ENCODE measurements around the gene SMPD2.
A peak's percentile ranks its signal among the peaks of the same experiment; 100 is the strongest.
"Not testable (repeated sequence)": the region's sequence is repeated elsewhere in the genome, so short reads cannot be mapped to it uniquely, and the experiment has no call there.

Gene SMPD2

DNA sequence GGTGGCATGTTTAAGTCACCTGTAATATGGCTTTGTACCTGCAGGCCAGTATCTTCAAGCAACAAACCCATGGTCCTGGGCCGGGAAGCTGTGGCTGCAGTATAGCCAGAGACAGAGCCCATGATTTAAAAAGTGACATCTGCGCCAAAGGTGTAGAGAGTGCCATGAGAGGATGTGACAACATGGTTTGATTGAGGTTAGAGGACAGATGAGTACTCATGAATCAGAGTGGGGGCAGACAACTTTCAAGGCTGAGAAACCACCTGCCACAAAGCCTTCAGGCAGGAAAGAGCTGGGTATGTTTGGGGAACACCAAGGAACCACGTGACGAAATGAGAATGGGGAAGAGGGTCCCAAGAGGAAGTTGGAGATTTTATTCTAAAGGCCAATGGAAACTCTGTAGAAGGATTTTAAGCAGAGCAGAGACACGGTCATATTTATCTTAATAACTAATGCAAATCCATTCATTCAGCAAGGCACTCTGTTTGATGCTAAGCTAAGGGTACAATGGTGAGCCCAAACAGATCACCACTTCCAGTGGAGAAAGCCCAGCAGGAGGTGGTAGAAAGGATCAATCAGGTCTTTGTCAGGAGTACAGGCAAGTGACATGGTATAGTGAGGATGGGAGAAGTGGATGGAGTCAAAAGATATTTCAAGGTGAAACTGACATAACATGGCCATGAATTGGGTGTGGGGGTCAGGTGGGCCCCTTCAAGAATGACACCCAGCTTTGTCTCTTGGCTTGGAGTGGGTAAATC is 18.4 kb downstream of the SMPD2 start:
- Histone ChIP-seq H3K9me3 (ENCODE audit: low read depth, low read length) (no peaks in the 10 kb centered on the region), H3K27ac (no peak overlapping the region), H3K9ac (ENCODE audit: insufficient read length) (no peak overlapping the region), H3K36me3 (ENCODE audit: insufficient read depth, low read length) (peaks cover 24% of the 10 kb centered on the region), H3K4me3 (no peak overlapping the region)
- no peak for DNase-seq (ENCODE audit: low read depth, low spot score)
- TF ChIP-seq FOXP2 (optimal IDR thresholded peaks at IDR 0.05; ENCODE audit: control extremely low read depth, extremely low read length, insufficient read depth) (no peak), POLR2AphosphoS5 (IDR thresholded peaks at IDR 0.05; ENCODE audit: borderline replicate concordance, low read depth, low read length) (no peak), EZH2 (IDR thresholded peaks at IDR 0.05) (no peak)

DNA sequence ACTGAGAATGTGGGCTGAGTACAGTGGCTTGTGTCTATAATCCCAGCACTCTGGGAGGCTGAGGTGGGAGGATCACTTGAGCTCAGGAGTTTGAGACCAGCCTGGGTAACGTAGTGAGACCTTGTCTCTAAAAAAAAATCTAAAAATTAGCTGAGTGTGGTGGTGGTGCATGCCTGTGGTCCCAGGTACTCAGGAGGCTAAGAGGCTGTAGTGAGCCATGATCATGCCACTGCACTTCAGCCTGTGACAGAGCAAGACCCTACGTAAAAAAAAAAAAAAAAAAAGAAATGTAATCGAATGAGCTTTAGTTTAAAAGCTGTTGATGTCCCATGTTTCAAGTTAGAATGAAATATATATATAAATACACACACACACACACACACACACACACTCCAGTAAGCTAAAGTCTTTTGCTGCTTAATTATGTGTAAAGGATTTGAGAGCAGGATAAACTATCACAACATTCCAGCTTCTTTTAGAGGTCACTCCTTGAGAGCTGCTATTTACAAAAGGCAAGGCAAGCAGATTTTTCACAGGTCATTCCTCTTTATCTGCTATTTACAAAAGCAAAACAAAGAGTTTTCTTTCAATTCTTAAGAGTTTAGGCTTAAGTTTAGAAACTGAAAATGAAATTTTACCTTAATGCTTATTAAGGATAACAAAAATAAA is 19.8 kb downstream of the SMPD2 start:
- Histone ChIP-seq H3K9me3 (ENCODE audit: low read depth, low read length) (no peaks in the 10 kb centered on the region), H3K4me3 (no peak overlapping the region), H3K27ac (peak overlapping the region; percentile 75), H3K36me3 (ENCODE audit: insufficient read depth, low read length) (peaks cover 37% of the 10 kb centered on the region), H3K9ac (ENCODE audit: insufficient read length) (no peak overlapping the region)
- no peak for TF ChIP-seq POLR2AphosphoS5 (IDR thresholded peaks at IDR 0.05; ENCODE audit: borderline replicate concordance, low read depth, low read length)
- TF ChIP-seq EZH2 (IDR thresholded peaks at IDR 0.05) = no peak
- TF ChIP-seq FOXP2 (optimal IDR thresholded peaks at IDR 0.05; ENCODE audit: control extremely low read depth, extremely low read length, insufficient read depth) = no peak
- DNase-seq (ENCODE audit: low read depth, low spot score) = no peak

DNA sequence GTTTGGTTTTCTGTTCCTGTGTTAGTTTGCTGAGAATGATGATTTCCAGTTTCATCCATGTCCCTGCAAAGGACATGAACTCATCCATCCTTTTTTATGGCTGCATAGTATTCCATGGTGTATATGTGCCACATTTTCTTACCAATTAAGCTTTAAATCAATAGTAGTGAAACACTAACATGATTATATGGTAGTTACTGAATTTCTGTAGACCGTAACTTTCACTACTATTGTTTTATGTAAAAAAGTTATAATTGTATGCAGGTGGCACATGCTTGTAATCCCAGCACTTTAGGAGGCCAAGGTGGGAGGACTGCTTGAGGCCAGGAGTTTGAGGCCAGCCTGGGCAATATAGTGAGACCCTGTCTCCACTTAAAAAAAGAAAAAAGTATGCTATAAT is 20.7 kb downstream of the SMPD2 start:
- not testable (repeated sequence) for DNase-seq (ENCODE audit: low read depth, low spot score); H3K27ac ChIP-seq; H3K9me3 ChIP-seq (ENCODE audit: low read depth, low read length); H3K4me3 ChIP-seq; H3K9ac ChIP-seq (ENCODE audit: insufficient read length)
- peaks cover 46% of the 10 kb centered on the region for H3K36me3 ChIP-seq (ENCODE audit: insufficient read depth, low read length)

DNA sequence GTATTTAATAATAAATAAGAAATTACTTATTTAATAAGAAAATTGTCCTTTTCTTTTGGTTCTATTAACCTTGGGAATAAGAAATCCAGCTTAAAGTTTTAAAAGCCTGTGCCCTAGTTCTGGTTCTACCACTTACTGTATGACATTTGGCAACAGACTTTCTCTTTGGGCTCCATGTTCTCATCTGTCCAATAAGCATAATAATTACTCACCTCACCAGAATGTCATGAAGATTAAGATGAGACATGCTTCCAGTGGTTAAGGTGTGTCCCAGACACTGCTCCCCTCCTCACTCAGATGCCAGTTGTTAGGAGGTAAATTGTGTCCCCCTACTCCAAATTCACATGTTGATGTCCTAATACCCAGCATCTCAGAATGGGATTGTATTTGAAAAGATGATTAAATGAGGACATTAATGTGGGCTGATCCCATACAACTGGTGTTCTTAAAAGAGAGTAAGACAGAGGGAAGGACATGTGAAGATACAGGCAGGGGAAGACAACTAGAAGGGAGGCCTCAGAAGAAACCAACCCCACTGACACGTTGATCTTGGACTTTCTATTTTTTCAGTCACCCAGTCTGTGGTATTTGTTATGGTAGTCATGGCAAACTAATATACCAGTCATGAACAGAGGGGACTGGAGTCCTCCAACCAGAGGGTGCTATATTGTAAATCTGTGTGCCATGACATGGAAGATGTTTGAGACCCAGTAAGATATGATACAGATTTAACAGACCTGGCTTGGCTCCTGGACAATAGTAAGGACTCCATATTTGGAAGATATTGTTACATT is 21.4 kb downstream of the SMPD2 start:
- H3K4me3 ChIP-seq = no peak overlapping the region
- H3K36me3 ChIP-seq (ENCODE audit: insufficient read depth, low read length) = peaks cover 53% of the 10 kb centered on the region
- H3K9ac ChIP-seq (ENCODE audit: insufficient read length) = no peak overlapping the region
- H3K9me3 ChIP-seq (ENCODE audit: low read depth, low read length) = no peaks in the 10 kb centered on the region
- no peak for TF ChIP-seq FOXP2 (optimal IDR thresholded peaks at IDR 0.05; ENCODE audit: control extremely low read depth, extremely low read length, insufficient read depth)
- no peak overlapping the region for H3K27ac ChIP-seq
- no peak for DNase-seq (ENCODE audit: low read depth, low spot score)

DNA sequence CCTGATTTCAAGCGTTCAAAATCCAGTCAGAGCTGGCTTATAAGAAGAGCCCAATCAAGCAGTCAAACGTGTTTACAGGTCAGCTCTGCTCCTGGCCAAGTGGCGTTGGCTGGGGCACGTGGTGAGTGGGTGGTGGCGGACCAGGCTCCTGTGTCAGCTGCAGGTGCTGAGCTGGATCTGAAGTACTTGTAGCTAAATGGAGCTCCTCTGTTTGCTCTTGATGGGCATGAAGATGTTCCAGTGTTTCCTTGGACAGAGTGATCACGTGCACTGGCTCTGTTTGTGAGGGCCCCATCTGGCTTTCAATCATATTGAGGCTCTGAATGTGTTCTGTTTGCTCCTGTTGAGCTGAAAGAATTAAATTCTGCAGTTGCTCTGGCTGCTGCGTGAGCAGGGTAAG is 25.2 kb downstream of the SMPD2 start:
- DNase-seq (ENCODE audit: low read depth, low spot score) = no peak

DNA sequence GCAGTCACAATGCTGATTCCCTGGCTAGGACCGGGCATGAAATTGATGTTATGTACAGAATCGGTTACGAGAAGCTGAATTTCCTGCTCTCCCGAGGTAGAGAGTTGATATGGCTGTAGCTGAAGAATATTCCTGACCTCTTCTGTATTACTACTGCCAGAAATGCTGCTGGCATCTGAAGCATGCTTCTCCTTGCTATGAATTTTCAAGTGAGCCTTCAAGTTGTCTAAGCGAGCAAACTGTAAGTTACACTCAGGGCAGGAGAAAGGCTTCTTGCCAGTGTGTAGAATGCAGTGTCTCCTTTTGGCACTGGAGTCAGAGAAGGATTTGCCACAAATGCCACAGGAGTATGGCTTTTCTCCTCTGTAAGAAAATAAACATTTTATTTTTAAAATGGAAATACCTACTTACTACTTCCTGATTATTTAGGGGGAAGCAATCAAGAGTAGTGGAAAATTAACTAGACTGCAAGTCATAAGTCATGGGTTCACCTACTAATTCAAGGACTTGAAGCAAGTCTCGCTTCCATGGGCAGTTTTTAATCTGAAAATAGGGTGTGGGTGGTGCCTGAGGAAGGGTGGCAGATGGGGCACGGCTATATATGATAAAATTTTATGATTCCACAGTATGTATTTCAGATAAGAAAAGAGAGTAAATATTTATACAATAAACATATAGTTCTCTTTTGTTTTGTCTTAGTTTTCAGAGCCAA is 25.8 kb downstream of the SMPD2 start:
- no peak overlapping the region for H3K27ac ChIP-seq
- peaks cover 94% of the 10 kb centered on the region for H3K36me3 ChIP-seq (ENCODE audit: insufficient read depth, low read length)
- no peak for DNase-seq (ENCODE audit: low read depth, low spot score)
- no peak overlapping the region for H3K4me3 ChIP-seq
- H3K9me3 ChIP-seq (ENCODE audit: low read depth, low read length) = no peaks in the 10 kb centered on the region
- TF ChIP-seq FOXP2 (optimal IDR thresholded peaks at IDR 0.05; ENCODE audit: control extremely low read depth, extremely low read length, insufficient read depth) (no peak), EZH2 (IDR thresholded peaks at IDR 0.05) (no peak), POLR2AphosphoS5 (IDR thresholded peaks at IDR 0.05; ENCODE audit: borderline replicate concordance, low read depth, low read length) (no peak)
- no peak overlapping the region for H3K9ac ChIP-seq (ENCODE audit: insufficient read length)

More for the DNA sequence above, 25.2 kb downstream of the SMPD2 start:
- H3K36me3 ChIP-seq (ENCODE audit: insufficient read depth, low read length) = peaks cover 92% of the 10 kb centered on the region
- no peak overlapping the region for H3K4me3 ChIP-seq
- TF ChIP-seq EZH2 (IDR thresholded peaks at IDR 0.05) = no peak
- TF ChIP-seq FOXP2 (optimal IDR thresholded peaks at IDR 0.05; ENCODE audit: control extremely low read depth, extremely low read length, insufficient read depth) = no peak
- no peak for TF ChIP-seq POLR2AphosphoS5 (IDR thresholded peaks at IDR 0.05; ENCODE audit: borderline replicate concordance, low read depth, low read length)
- H3K9me3 ChIP-seq (ENCODE audit: low read depth, low read length) = no peaks in the 10 kb centered on the region
- H3K27ac ChIP-seq = no peak overlapping the region
- no peak overlapping the region for H3K9ac ChIP-seq (ENCODE audit: insufficient read length)

DNA sequence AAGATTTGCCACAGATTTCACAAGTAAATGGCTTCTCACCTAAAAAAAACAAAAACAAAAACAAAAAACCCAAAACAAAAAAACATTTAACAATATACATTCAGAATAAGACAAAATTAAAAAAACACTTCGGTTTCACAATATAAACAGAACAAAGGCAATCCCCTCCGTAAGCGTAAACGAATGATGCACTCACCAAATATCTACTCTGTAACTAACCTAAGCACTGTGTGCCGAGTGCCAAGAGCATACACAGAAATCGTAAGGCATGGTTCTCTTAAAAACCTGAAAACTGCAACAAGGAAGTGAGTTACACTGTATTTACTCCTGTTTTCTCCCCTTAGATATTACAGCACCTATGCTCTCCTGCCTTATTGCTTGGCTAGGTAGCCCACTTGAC is 27.2 kb downstream of the SMPD2 start:
- no peak overlapping the region for H3K27ac ChIP-seq
- no peak for DNase-seq (ENCODE audit: low read depth, low spot score)
- no peak overlapping the region for H3K9ac ChIP-seq (ENCODE audit: insufficient read length)
- H3K9me3 ChIP-seq (ENCODE audit: low read depth, low read length) = no peaks in the 10 kb centered on the region
- H3K36me3 ChIP-seq (ENCODE audit: insufficient read depth, low read length) = peaks cover 95% of the 10 kb centered on the region
- H3K4me3 ChIP-seq = no peak overlapping the region
- no peak for TF ChIP-seq FOXP2 (optimal IDR thresholded peaks at IDR 0.05; ENCODE audit: control extremely low read depth, extremely low read length, insufficient read depth)
- TF ChIP-seq POLR2AphosphoS5 (IDR thresholded peaks at IDR 0.05; ENCODE audit: borderline replicate concordance, low read depth, low read length) = no peak
- no peak for TF ChIP-seq EZH2 (IDR thresholded peaks at IDR 0.05)

DNA sequence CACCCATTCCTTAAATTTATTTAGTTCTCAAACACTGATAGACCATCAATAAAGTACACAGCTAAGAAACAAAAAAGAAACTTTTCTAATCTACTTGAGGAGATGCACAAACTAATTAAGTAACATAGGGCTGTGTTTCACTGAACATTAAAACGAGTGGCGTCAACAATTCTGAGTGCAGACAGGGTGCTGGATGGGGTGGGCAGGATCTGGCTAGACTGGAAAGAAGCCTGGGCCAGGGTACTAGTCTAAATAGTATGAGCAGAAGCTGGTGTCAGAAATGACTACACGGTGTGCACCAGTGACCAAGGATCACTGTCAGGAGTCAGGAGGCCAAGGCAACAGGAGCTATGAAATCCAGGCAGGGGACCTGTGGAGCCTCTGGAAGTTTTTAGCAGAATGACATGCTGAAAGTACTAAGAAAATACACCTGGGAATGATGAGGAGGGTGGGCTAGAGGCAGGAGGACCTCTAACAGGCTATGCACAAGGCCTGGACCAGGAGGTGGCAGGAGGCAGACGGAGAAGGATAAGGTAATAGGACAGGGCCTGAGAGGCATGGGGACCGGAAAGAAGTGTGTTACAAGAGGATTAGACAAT is 29.2 kb downstream of the SMPD2 start:
- DNase-seq (ENCODE audit: low read depth, low spot score) = no peak
- Histone ChIP-seq H3K4me3 (no peak overlapping the region), H3K27ac (no peak overlapping the region), H3K9ac (ENCODE audit: insufficient read length) (no peak overlapping the region), H3K36me3 (ENCODE audit: insufficient read depth, low read length) (peaks cover 99% of the 10 kb centered on the region), H3K9me3 (ENCODE audit: low read depth, low read length) (no peaks in the 10 kb centered on the region)
- TF ChIP-seq POLR2AphosphoS5 (IDR thresholded peaks at IDR 0.05; ENCODE audit: borderline replicate concordance, low read depth, low read length) (no peak), FOXP2 (optimal IDR thresholded peaks at IDR 0.05; ENCODE audit: control extremely low read depth, extremely low read length, insufficient read depth) (no peak), EZH2 (IDR thresholded peaks at IDR 0.05) (no peak)
